IMR-90 (cell line): ENCODE results near the gene NEGR1. TPM values are rescaled to one million over a fixed set of nuclear protein-coding genes. Genes with fewer than 3 reads are reported as not detected.

Experiments
- ATAC-seq: fragments of 200-7000 bp; cut with Tn5 transposase; 2 replicates; pipeline ENCODE4 v1.9.1; 2020; ENCODE audit warnings: low read depth, mild to moderate bottlenecking, moderate library complexity
- BruUV-seq: library from RNA; stranded (reverse); fragments of 400-500 nt; replicated peaks from 2 replicates; lab custom pipeline; 2021; lab: Mats Ljungman, UMichigan
- CTCF ChIA-PET: fragments of 300-600 bp; formaldehyde crosslinking; extraction: SDS; loops from one replicate; lab custom pipeline; 2021; ENCODE audit warnings: antibody characterized with exemption; lab: Yijun Ruan, JAX
- POLR2A ChIA-PET: fragments of 300-600 bp; sonication (Branson Sonifier 250); formaldehyde crosslinking; loops from one replicate; lab custom pipeline; 2022; ENCODE audit warnings: antibody characterized with exemption; ENCODE audit not compliant: unreplicated experiment; lab: Charles Lee
- DNase-seq: peaks from one replicate; pipeline ENCODE4 v3.0.0; 2013
- H2AFZ ChIP-seq: replicated peaks from 2 replicates; pipeline ENCODE3; 2013; ENCODE audit warnings: low read length, mild to moderate bottlenecking; ENCODE audit not compliant: poor library complexity
- H2AK5ac ChIP-seq: 2 replicates; pipeline ENCODE4 v1.6.1; 2013; ENCODE audit warnings: low read depth, low read length, inconsistent platforms
- H2AK9ac ChIP-seq: replicated peaks from 2 replicates; pipeline ENCODE3; 2013; ENCODE audit warnings: mild to moderate bottlenecking, low read depth, low read length, moderate library complexity; ENCODE audit not compliant: poor library complexity
- H2BK120ac ChIP-seq: 2 replicates; pipeline ENCODE4 v1.6.1; 2013; ENCODE audit warnings: low read depth, low read length, inconsistent platforms
- H2BK15ac ChIP-seq: 3 replicates; pipeline ENCODE4 v1.6.1; 2013; ENCODE audit warnings: low read depth, low read length, inconsistent platforms
- H2BK20ac ChIP-seq: 2 replicates; pipeline ENCODE4 v1.6.1; 2013; ENCODE audit warnings: low read depth, mild to moderate bottlenecking, inconsistent platforms, low read length, moderate library complexity
- H2BK5ac ChIP-seq: 2 replicates; pipeline ENCODE4 v1.6.1; 2013; ENCODE audit warnings: mild to moderate bottlenecking, low read depth, low read length, inconsistent platforms; ENCODE audit not compliant: poor library complexity, severe bottlenecking
- H3K14ac ChIP-seq: replicated peaks from 2 replicates; pipeline ENCODE4 v1.6.1; 2013; ENCODE audit warnings: low read depth, low read length, inconsistent platforms
- H3K18ac ChIP-seq: 2 replicates; pipeline ENCODE4 v1.6.1; 2013; ENCODE audit warnings: low read depth, low read length, control low read depth
- H3K23ac ChIP-seq: 2 replicates; pipeline ENCODE4 v1.6.1; 2013; ENCODE audit warnings: low read depth, low read length, inconsistent platforms
- H3K27ac ChIP-seq: 2 replicates; pipeline ENCODE4 v1.5.1; 2013; ENCODE audit warnings: mild to moderate bottlenecking, control low read depth, low read length; ENCODE audit not compliant: insufficient read depth
- H3K27me3 ChIP-seq: 2 replicates; pipeline ENCODE4 v1.6.1; 2013; ENCODE audit warnings: low read length; ENCODE audit not compliant: control insufficient read depth, insufficient read depth
- H3K36me3 ChIP-seq: 2 replicates; pipeline ENCODE4 v1.6.1; 2013; ENCODE audit warnings: low read length, mixed read lengths; ENCODE audit not compliant: control insufficient read depth, insufficient read depth
- H3K4ac ChIP-seq: 2 replicates; pipeline ENCODE4 v1.6.1; 2013; ENCODE audit warnings: low read depth, low read length, inconsistent platforms
- H3K4me1 ChIP-seq: 2 replicates; pipeline ENCODE4 v1.6.1; 2013; ENCODE audit warnings: low read length, mixed read lengths; ENCODE audit not compliant: control insufficient read depth, insufficient read depth
- H3K4me2 ChIP-seq: 2 replicates; pipeline ENCODE4 v1.6.1; 2013; ENCODE audit warnings: low read depth, mild to moderate bottlenecking, control low read depth, low read length, moderate library complexity
- H3K4me3 ChIP-seq: 2 replicates; pipeline ENCODE4 v1.5.1; 2013; ENCODE audit warnings: low read depth, mild to moderate bottlenecking, control low read depth, low read length, moderate library complexity; ENCODE audit not compliant: insufficient read depth
- H3K56ac ChIP-seq: 2 replicates; pipeline ENCODE4 v1.6.1; 2013; ENCODE audit warnings: low read length, inconsistent platforms; ENCODE audit not compliant: insufficient read depth; ENCODE audit errors: extremely low read depth
- H3K79me1 ChIP-seq, 2 experiments: 2 replicates each; pipeline ENCODE4 v1.6.1; 2013; ENCODE audit warnings: low read length in 2 of 2, inconsistent platforms in 1 of 2, low read depth in 1 of 2
- H3K9ac ChIP-seq: 2 replicates; pipeline ENCODE4 v1.6.1; 2013; ENCODE audit warnings: low read depth, low read length, control low read depth
- H3K9me1 ChIP-seq: 2 replicates; pipeline ENCODE4 v1.6.1; 2013; ENCODE audit warnings: low read length, inconsistent platforms; ENCODE audit not compliant: insufficient read depth
- H3K9me3 ChIP-seq: 2 replicates; pipeline ENCODE4 v1.6.1; 2013; ENCODE audit warnings: low read length; ENCODE audit not compliant: control insufficient read depth, insufficient read depth
- H4K20me1 ChIP-seq: 2 replicates; pipeline ENCODE4 v1.6.1; 2013; ENCODE audit warnings: low read length, inconsistent platforms; ENCODE audit not compliant: insufficient read depth
- H4K5ac ChIP-seq: 2 replicates; pipeline ENCODE4 v1.6.1; 2013; ENCODE audit warnings: mild to moderate bottlenecking, low read depth, low read length, control low read depth
- H4K8ac ChIP-seq, 2 experiments: 2 replicates each; pipeline ENCODE4 v1.6.1; 2013; ENCODE audit warnings: low read depth in 2 of 2, low read length in 2 of 2, control low read depth in 1 of 2, inconsistent platforms in 1 of 2
- H4K91ac ChIP-seq: 2 replicates; pipeline ENCODE4 v1.6.1; 2013; ENCODE audit warnings: low read depth, low read length, inconsistent platforms; ENCODE audit not compliant: insufficient read depth
- BHLHE40 ChIP-seq: fragments of 150-350 bp; IDR thresholded peaks from 2 replicates; pipeline ENCODE4 v1.6.1; 2016; ENCODE audit warnings: mild to moderate bottlenecking, low read depth, low read length
- CEBPB ChIP-seq: IDR thresholded peaks from 2 replicates; pipeline ENCODE4 v1.6.1; 2012; ENCODE audit warnings: low read depth, low read length, improper control_type of control experiment
- CHD1 ChIP-seq: IDR thresholded peaks from 2 replicates; pipeline ENCODE4 v1.6.1; 2012; ENCODE audit warnings: low read depth, low read length, improper control_type of control experiment
- FOS ChIP-seq: fragments of 150-350 bp; IDR thresholded peaks from 2 replicates; pipeline ENCODE4 v1.6.1; 2016; ENCODE audit warnings: low read depth, low read length
- MAFK ChIP-seq: IDR thresholded peaks from 2 replicates; pipeline ENCODE4 v1.6.1; 2012; ENCODE audit warnings: low read depth, low read length, improper control_type of control experiment
- MXI1 ChIP-seq: IDR thresholded peaks from 2 replicates; pipeline ENCODE4 v1.6.1; 2012; ENCODE audit warnings: low read depth, mild to moderate bottlenecking, low read length, moderate library complexity, borderline replicate concordance
- POLR2A ChIP-seq: IDR thresholded peaks from 2 replicates; pipeline ENCODE4 v1.6.1; 2012; ENCODE audit warnings: mild to moderate bottlenecking, low read depth, low read length
- RAD21 ChIP-seq: IDR thresholded peaks from 2 replicates; pipeline ENCODE4 v1.6.1; 2012; ENCODE audit warnings: low read length, improper control_type of control experiment
- RFX5 ChIP-seq: IDR thresholded peaks from 2 replicates; pipeline ENCODE4 v1.8.0; 2012; ENCODE audit warnings: low read depth, mild to moderate bottlenecking, low read length, moderate library complexity
- SMC3 ChIP-seq: fragments of 150-350 bp; IDR thresholded peaks from 2 replicates; pipeline ENCODE4 v1.6.1; 2016; ENCODE audit warnings: low read depth, mild to moderate bottlenecking, antibody characterized with exemption, low read length, moderate library complexity
- USF2 ChIP-seq: fragments of 150-350 bp; IDR thresholded peaks from 2 replicates; pipeline ENCODE4 v1.6.1; 2017; ENCODE audit warnings: mild to moderate bottlenecking, antibody characterized with exemption, low read length, low read depth
- WGBS, 2 experiments: methylation state at CpG; one replicate each; pipeline versions ENCODE4 v1.1.5 to v1.1.7; 2013; ENCODE audit warnings: missing lambda C conversion rate in 2 of 2; ENCODE audit not compliant: insufficient read length in 1 of 2; ENCODE audit errors: extremely low coverage in 2 of 2; 5-methylcytosine and 5-hydroxymethylcytosine counted together
- dilution Hi-C: fragments of 300-500 bp; cut with HindIII; formaldehyde crosslinking; loops from one replicate; pipeline ENCODE4 v1.14.3; 2018; ENCODE audit warnings: low sequenced_read_pairs; ENCODE audit not compliant: unreplicated experiment
- in situ Hi-C: fragments of 300-500 bp; cut with MboI; formaldehyde crosslinking; loops from 3 replicates; pipeline ENCODE4 v1.14.3; 2019; ENCODE audit warnings: low sequenced_read_pairs, inconsistent platforms, mixed read lengths
- intact Hi-C: fragments of 100-400 bp; cut with micrococcal nuclease; formaldehyde crosslinking; loops from 2 replicates; pipeline ENCODE4 v1.10.0; 2022
- polyA plus RNA-seq, 3 experiments: library from polyadenylated mRNA; depleted of rRNA; stranded (reverse); fragments of >200 nt; gene quantifications; 2 replicates each; pipeline ENCODE4 v1.2.3, GENCODE V29; 2012; ENCODE audit warnings: low replicate concordance in 1 of 3
- total RNA-seq: library from RNA; depleted of rRNA; stranded (reverse); fragments of >200 nt; gene quantifications from 2 replicates; pipeline ENCODE4 v1.2.3, GENCODE V29; 2012

Gene NEGR1
- total and polyA plus RNA-seq, 2 of the 4 experiments (the other 2 are of a cell fraction) = 5.1 to 9.1 TPM

- DNase-seq (peak; percentile 2), ATAC-seq (no peak)
- intact Hi-C loops = loop anchor here (2.0 to 5.0 kb wide), 5 partner anchors 95 to 1189 kb away; no protein-coding TSS in a partner anchor
- in situ Hi-C loops = no loop called here
- Histone ChIP-seq H2AFZ (peak overlapping the region; percentile 97), H4K8ac (peak overlapping the region; percentile 31 to 60; a peak in 2 of 4 replicates), H4K91ac (peak overlapping the region; percentile 64), H3K9me1 (no peaks in the 10 kb centered on the region), H4K20me1 (no peaks in the 10 kb centered on the region), H3K9me3 (no peaks in the 10 kb centered on the region), H3K27ac (peak overlapping the region; percentile 83), H3K56ac (peak overlapping the region; percentile 71; the same call in 1 of the 2 replicates), H2BK120ac (peak overlapping the region; percentile 79), H3K4me2 (peak overlapping the region; percentile 97), H3K9ac (peak overlapping the region; percentile 84), H3K36me3 (no peaks in the 10 kb centered on the region), H2BK15ac (peak overlapping the region; percentile 78; the same call in 2 of the 3 replicates), H3K14ac (peak overlapping the region; percentile 89), H3K79me1 (peaks cover 0 to 25% of the 10 kb centered on the region in 2 experiments; a peak in 2 of 4 replicates), H3K23ac (peak overlapping the region; percentile 96), H3K27me3 (no peaks in the 10 kb centered on the region), H4K5ac (peak overlapping the region; percentile 84; the same call in 1 of the 2 replicates), H3K18ac (peak overlapping the region; percentile 17), H3K4ac (peak overlapping the region; percentile 91), H3K4me1 (peaks cover 2% of the 10 kb centered on the region; the same call in 1 of the 2 replicates), H2AK5ac (0 out of 2 replicates have a peak overlapping the region, but pooled peaks have one; percentile 13), H2BK5ac (peak overlapping the region; percentile 73), H3K4me3 (peak overlapping the region; percentile 58), H2BK20ac (peak overlapping the region; percentile 78; the same call in 1 of the 2 replicates), H2AK9ac (peak overlapping the region; percentile 44)
- WGBS, 2 experiments = 100% methylated on average over 2 of the region's 10 CpGs; no CpG with 5 or more reads in 1 of the 2 experiments
- ChIA-PET CTCF (no interaction called here), POLR2A (no interaction called here)
- dilution Hi-C loops = no loop called here
- TF ChIP-seq CEBPB (no peak), USF2 (no peak), BHLHE40 (no peak), CHD1 (no peak), RFX5 (no peak), RAD21 (no peak), MAFK (no peak), MXI1 (no peak), FOS (no peak), POLR2A (no peak), SMC3 (no peak)
- no TSS peak for BruUV-seq
Observed at GRCh38 chr1:72281637-72282270, 585 bp downstream of the NEGR1 start.
